SK-N-SH (cell line): ENCODE results near the gene ANKS1B. TPM values are rescaled to one million over a fixed set of nuclear protein-coding genes. Genes with fewer than 3 reads are reported as not detected.

Experiments
- CTCF ChIA-PET: fragments of 300-600, 350-600 bp; formaldehyde crosslinking; extraction: SDS; loops from one replicate; lab custom pipeline; 2021; lab: Yijun Ruan, JAX
- POLR2A ChIA-PET: fragments of 350-600 bp; sonication (Branson Sonifier 250); formaldehyde crosslinking; extraction: SDS; loops from one replicate; lab custom pipeline; 2020; ENCODE audit warnings: antibody characterized with exemption, inconsistent platforms; lab: Yijun Ruan, JAX
- DNase-seq: peaks from one replicate; pipeline ENCODE4 v3.0.0; 2012
- H2AFZ ChIP-seq: fragments of 200-600 bp; sonication (generic); 2 replicates; pipeline ENCODE4 v1.8.1; 2016; ENCODE audit warnings: antibody characterized with exemption, mild to moderate bottlenecking, low read depth
- H3F3A ChIP-seq: fragments of 200-600 bp; sonication (generic); replicated peaks from 2 replicates; pipeline ENCODE3; 2016; ENCODE audit warnings: antibody characterized with exemption, mild to moderate bottlenecking; ENCODE audit not compliant: insufficient read depth
- H3K27ac ChIP-seq, 2 experiments: fragments of 200-500 bp in 1 of 2; fragments of 200-600 bp in 1 of 2; sonication (Bioruptor generic) in 1 of 2; sonication (generic), shearing (Covaris generic) in 1 of 2; 2 replicates each; pipeline versions ENCODE4 v1.5.1 to v1.6.1; 2014 to 2016; ENCODE audit warnings: low read depth in 2 of 2, inconsistent platforms in 1 of 2, low read length in 1 of 2, mild to moderate bottlenecking in 1 of 2, mixed read lengths in 1 of 2
- H3K27me3 ChIP-seq: fragments of 200-600 bp; sonication (generic), shearing (Covaris generic); 2 replicates; pipeline ENCODE4 v1.6.1; 2016; ENCODE audit warnings: mixed run types; ENCODE audit not compliant: insufficient read depth
- H3K36me3 ChIP-seq, 2 experiments: fragments of 200-500 bp in 1 of 2; fragments of 200-600 bp in 1 of 2; sonication (Bioruptor generic) in 1 of 2; sonication (generic) in 1 of 2; replicated peaks in 1 of 2; 2 replicates each; pipeline versions ENCODE3 to v1.5.1; 2014 to 2016; ENCODE audit warnings: low read length in 1 of 2, mild to moderate bottlenecking in 1 of 2; ENCODE audit not compliant: insufficient read depth in 2 of 2, control insufficient read depth in 1 of 2
- H3K4me1 ChIP-seq, 2 experiments: fragments of 200-500 bp in 1 of 2; fragments of 200-600 bp in 1 of 2; sonication (Bioruptor generic) in 1 of 2; sonication (generic), shearing (Covaris generic) in 1 of 2; 2 replicates each; pipeline versions ENCODE4 v1.5.1 to v1.6.1; 2014 to 2016; ENCODE audit warnings: low read depth in 1 of 2, low read length in 1 of 2, mixed run types in 1 of 2; ENCODE audit not compliant: insufficient read depth in 2 of 2, control insufficient read depth in 1 of 2
- H3K4me2 ChIP-seq: fragments of 200-600 bp; sonication (generic), shearing (Covaris generic); 2 replicates; pipeline ENCODE4 v1.6.1; 2017; ENCODE audit warnings: mixed run types
- H3K4me3 ChIP-seq, 2 experiments: fragments of 200-500 bp in 1 of 2; fragments of 200-600 bp in 1 of 2; sonication (Bioruptor generic) in 1 of 2; sonication (generic), shearing (Covaris generic) in 1 of 2; 2 replicates each; pipeline versions ENCODE4 v1.5.1 to v1.8.1; 2014 to 2016; ENCODE audit warnings: low read depth in 2 of 2, inconsistent platforms in 1 of 2, low read length in 1 of 2, mild to moderate bottlenecking in 1 of 2, mixed read lengths in 1 of 2, moderate library complexity in 1 of 2
- H3K79me2 ChIP-seq: fragments of 200-600 bp; sonication (generic); 2 replicates; pipeline ENCODE4 v1.8.1; 2017; ENCODE audit warnings: mild to moderate bottlenecking; ENCODE audit not compliant: insufficient read depth
- H3K9ac ChIP-seq: fragments of 200-600 bp; sonication (generic); 2 replicates; pipeline ENCODE4 v1.6.1; 2017; ENCODE audit warnings: mixed run types
- H3K9me2 ChIP-seq: fragments of 200-600 bp; sonication (generic); 2 replicates; pipeline ENCODE4 v1.6.1; 2017; ENCODE audit warnings: mixed run types
- H3K9me3 ChIP-seq: fragments of 200-600 bp; sonication (generic); 2 replicates; pipeline ENCODE4 v1.6.1; 2017; ENCODE audit warnings: mixed run types, mild to moderate bottlenecking, moderate library complexity
- H4K20me1 ChIP-seq: fragments of 200-600 bp; sonication (generic); 2 replicates; pipeline ENCODE4 v1.6.1; 2017; ENCODE audit warnings: mild to moderate bottlenecking, mixed run types; ENCODE audit not compliant: insufficient read depth
- CTCF ChIP-seq: fragments of 200-600 bp; sonication (generic); IDR thresholded peaks from 2 replicates; pipeline ENCODE4 v1.6.1; 2017; ENCODE audit warnings: antibody characterized with exemption, mild to moderate bottlenecking, moderate library complexity
- ELF1 ChIP-seq: IDR thresholded peaks from 2 replicates; pipeline ENCODE4 v1.4.0; 2012
- FOXJ3 ChIP-seq: sonication (generic); formaldehyde crosslinking; IDR thresholded peaks from 2 replicates; pipeline ENCODE4 v1.5.1; 2020; ENCODE audit warnings: mild to moderate bottlenecking, missing genetic modification reagents
- FOXM1 ChIP-seq: IDR thresholded peaks from 2 replicates; pipeline ENCODE4 v1.4.0; 2012; ENCODE audit warnings: low read depth, mild to moderate bottlenecking
- MAX ChIP-seq: IDR thresholded peaks from 2 replicates; pipeline ENCODE4 v1.4.0; 2012; ENCODE audit warnings: low read depth
- NFIC ChIP-seq: IDR thresholded peaks from 2 replicates; pipeline ENCODE4 v1.4.0; 2012; ENCODE audit warnings: borderline replicate concordance
- PBX3 ChIP-seq: IDR thresholded peaks from 2 replicates; pipeline ENCODE4; 2012
- RCOR1 ChIP-seq: fragments of 150-350 bp; IDR thresholded peaks from 2 replicates; pipeline ENCODE4 v1.6.1; 2017; ENCODE audit warnings: antibody characterized with exemption, low read length
- RXRA ChIP-seq: IDR thresholded peaks from 2 replicates; pipeline ENCODE4 v1.4.0; 2012; ENCODE audit warnings: low read depth, mild to moderate bottlenecking, borderline replicate concordance
- SMC3 ChIP-seq: IDR thresholded peaks from 2 replicates; pipeline ENCODE4 v1.6.1; 2012; ENCODE audit warnings: low read depth, low read length, improper control_type of control experiment
- TAF1 ChIP-seq: IDR thresholded peaks from 2 replicates; pipeline ENCODE4 v1.6.1; 2012; ENCODE audit warnings: low read depth, mild to moderate bottlenecking, low read length, moderate library complexity, borderline replicate concordance
- TCF12 ChIP-seq: IDR thresholded peaks from 2 replicates; pipeline ENCODE4 v1.4.0; 2012
- TEAD4 ChIP-seq: IDR thresholded peaks from 2 replicates; pipeline ENCODE4 v1.4.0; 2012; ENCODE audit warnings: mild to moderate bottlenecking, borderline replicate concordance; ENCODE audit not compliant: insufficient read depth
- USF2 ChIP-seq: fragments of 150-350 bp; IDR thresholded peaks from 2 replicates; pipeline ENCODE4 v1.6.1; 2017; ENCODE audit warnings: antibody characterized with exemption, low read length, low read depth, borderline replicate concordance
- YY1 ChIP-seq: IDR thresholded peaks from 2 replicates; pipeline ENCODE4 v1.4.0; 2012; ENCODE audit warnings: low read depth, mild to moderate bottlenecking
- WGBS: methylation state at CpG from one replicate; pipeline ENCODE4 v1.1.6; 2017; ENCODE audit warnings: low lambda C conversion rate; 5-methylcytosine and 5-hydroxymethylcytosine counted together
- polyA plus RNA-seq, 3 experiments: library from polyadenylated mRNA; depleted of rRNA; stranded (reverse); fragments of >200 nt; gene quantifications; 2 replicates each; pipeline ENCODE4 v1.2.3, GENCODE V29; 2012

The ANKS1B gene
- polyA plus RNA-seq, 1 of the 3 experiments (the other 2 are of a cell fraction), result 1.8 TPM

GRCh38 chr12:98916106-98916505 lies 1068.6 kb downstream of the ANKS1B start:
- CTCF ChIA-PET, result no interaction called here
- no peaks in the 10 kb centered on the region for H3K4me1 ChIP-seq
- no peaks in the 10 kb centered on the region for H3K27me3 ChIP-seq
- no peak for DNase-seq
- no peak overlapping the region for H3K27ac ChIP-seq
- no peak overlapping the region for H3K4me2 ChIP-seq
- no peaks in the 10 kb centered on the region for H3K79me2 ChIP-seq
- no peaks in the 10 kb centered on the region for H3K9me2 ChIP-seq
- POLR2A ChIA-PET, result no interaction called here
- H4K20me1 ChIP-seq, result no peaks in the 10 kb centered on the region
- H3K4me3 ChIP-seq, result no peak overlapping the region
- no peaks in the 10 kb centered on the region for H3K9me3 ChIP-seq
- no peak for TF ChIP-seq NFIC
- no peak for TF ChIP-seq YY1
- no peak for TF ChIP-seq CTCF
- no peak for TF ChIP-seq FOXJ3
- TF ChIP-seq RCOR1, result no peak
- TF ChIP-seq USF2, result no peak
- no peak for TF ChIP-seq FOXM1
- TF ChIP-seq MAX, result no peak
- WGBS, result 38% methylated on average over 5 of the region's 5 CpGs
- H2AFZ ChIP-seq, result no peak overlapping the region
- H3K36me3 ChIP-seq, result no peaks in the 10 kb centered on the region
- no peaks in the 10 kb centered on the region for H3F3A ChIP-seq
- no peak overlapping the region for H3K9ac ChIP-seq

GRCh38 chr12:98912401-98912974 lies 1072.2 kb downstream of the ANKS1B start:
- WGBS, result 41% methylated on average over 4 of the region's 4 CpGs
- no peaks in the 10 kb centered on the region for H3K9me3 ChIP-seq
- POLR2A ChIA-PET, result no interaction called here
- H3K9ac ChIP-seq, result no peak overlapping the region
- CTCF ChIA-PET, result no interaction called here
- H4K20me1 ChIP-seq, result no peaks in the 10 kb centered on the region
- H2AFZ ChIP-seq, result no peak overlapping the region
- no peak overlapping the region for H3K4me3 ChIP-seq
- H3K4me1 ChIP-seq, result no peaks in the 10 kb centered on the region
- H3K4me2 ChIP-seq, result no peak overlapping the region
- no peaks in the 10 kb centered on the region for H3K27me3 ChIP-seq
- H3F3A ChIP-seq, result no peaks in the 10 kb centered on the region
- no peaks in the 10 kb centered on the region for H3K9me2 ChIP-seq
- TF ChIP-seq TEAD4, result no peak
- TF ChIP-seq RCOR1, result no peak
- TF ChIP-seq TAF1, result no peak
- TF ChIP-seq PBX3, result no peak
- no peak for TF ChIP-seq FOXJ3
- TF ChIP-seq USF2, result no peak
- no peak for TF ChIP-seq FOXM1
- no peak for TF ChIP-seq CTCF
- no peak for TF ChIP-seq YY1
- TF ChIP-seq TCF12, result no peak
- TF ChIP-seq ELF1, result no peak
- TF ChIP-seq SMC3, result no peak
- no peak for TF ChIP-seq RXRA
- no peak overlapping the region for H3K27ac ChIP-seq
- H3K36me3 ChIP-seq, result no peaks in the 10 kb centered on the region
- no peak for DNase-seq
- no peaks in the 10 kb centered on the region for H3K79me2 ChIP-seq
